Measurements from ENCODE around the gene TLL2. TPM values are rescaled to one million over a fixed set of nuclear protein-coding genes. Genes with fewer than 3 reads are reported as not detected.

The TLL2 gene
- total RNA-seq, 1 experiment from 2014 or later = not detected

DNA sequence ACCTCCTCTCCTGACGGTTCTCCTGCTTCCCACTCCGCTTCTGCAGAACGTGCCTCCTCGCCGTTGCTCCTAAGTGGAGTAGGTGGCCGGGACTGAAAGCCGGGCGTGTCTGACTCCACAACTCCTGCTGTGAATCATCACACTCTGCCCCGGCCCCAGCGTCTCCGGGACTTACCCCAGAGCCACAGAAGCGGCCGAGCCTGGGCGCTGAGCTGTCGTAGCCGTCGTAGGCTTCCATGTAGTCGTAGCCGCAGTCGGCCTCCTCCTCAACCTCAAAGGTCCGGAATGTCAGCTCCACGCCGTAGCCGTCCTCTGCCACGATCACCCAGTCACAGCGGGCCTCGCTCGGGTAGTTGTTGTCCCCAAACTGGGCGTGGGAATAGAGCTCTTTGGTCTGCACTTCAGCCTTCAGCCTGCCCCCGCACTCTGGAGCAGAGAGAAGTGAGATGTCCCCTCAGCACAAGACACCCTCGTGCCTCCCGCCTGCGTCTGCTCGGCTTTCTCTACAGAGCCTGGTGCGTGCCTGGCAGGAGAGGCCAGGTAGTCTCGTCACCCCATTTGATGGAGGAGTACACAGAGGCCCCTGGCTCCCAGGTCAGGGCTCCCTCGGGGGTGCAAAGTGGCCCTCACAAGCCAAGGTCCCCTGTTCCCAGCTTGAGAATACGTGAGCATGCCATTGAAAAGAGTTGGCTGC, 143.7 kb downstream of the TLL2 start:
- no peaks in the 10 kb centered on the region for H3K36me3 ChIP-seq
- no peaks in the 10 kb centered on the region for H3K27me3 ChIP-seq
- H3K4me3 ChIP-seq = no peak overlapping the region
- H3K9me3 ChIP-seq = no peaks in the 10 kb centered on the region
- peak; percentile 57 for DNase-seq

DNA sequence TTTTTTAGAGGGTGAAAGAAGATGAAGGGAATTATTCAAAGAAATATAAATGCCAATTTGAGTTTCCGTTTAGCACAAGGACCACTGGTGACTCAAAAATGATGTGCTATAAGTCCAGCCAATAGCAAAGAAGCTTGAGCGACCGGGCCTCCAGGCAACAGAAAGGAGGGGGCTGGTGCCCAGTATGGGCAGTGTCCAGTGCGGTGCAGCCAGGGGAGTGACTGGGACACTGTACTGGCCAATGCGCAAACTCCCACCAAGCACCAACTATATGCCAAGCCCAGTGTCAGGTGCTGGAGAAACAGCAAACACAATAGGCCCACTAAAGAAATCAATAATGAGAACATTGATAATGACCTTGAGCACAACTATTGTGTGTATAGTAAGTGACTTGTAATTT, 144.8 kb downstream of the TLL2 start:
- Histone ChIP-seq H3K27me3 (no peaks in the 10 kb centered on the region), H3K36me3 (no peaks in the 10 kb centered on the region), H3K4me3 (no peak overlapping the region), H3K9me3 (no peaks in the 10 kb centered on the region)
- DNase-seq = no peak

DNA sequence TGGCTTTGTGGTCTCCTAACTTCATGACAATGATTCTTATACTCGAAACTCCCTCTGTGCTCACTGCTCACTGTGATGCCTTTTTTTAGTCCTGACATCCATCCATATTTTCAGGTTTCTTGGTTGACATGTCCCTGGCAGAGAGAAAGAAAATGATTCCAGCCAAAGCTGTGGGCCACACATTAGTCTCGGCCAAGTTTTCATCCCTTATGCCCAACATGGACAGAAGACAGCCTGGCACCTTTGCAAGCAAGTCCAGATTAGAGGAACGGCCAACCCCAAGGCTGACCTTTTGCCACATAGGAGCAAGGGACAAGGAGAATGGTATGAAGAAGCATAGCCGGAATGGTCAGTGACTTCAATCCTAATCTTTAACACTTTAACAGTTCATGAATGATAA, 146.3 kb downstream of the TLL2 start:
- no peak for DNase-seq
- H3K4me3 ChIP-seq = no peak overlapping the region
- H3K36me3 ChIP-seq = no peaks in the 10 kb centered on the region
- H3K27me3 ChIP-seq = no peaks in the 10 kb centered on the region
- H3K9me3 ChIP-seq = 0 out of 2 replicates have a peak, but pooled peaks cover 1% of the 10 kb centered on the region

DNA sequence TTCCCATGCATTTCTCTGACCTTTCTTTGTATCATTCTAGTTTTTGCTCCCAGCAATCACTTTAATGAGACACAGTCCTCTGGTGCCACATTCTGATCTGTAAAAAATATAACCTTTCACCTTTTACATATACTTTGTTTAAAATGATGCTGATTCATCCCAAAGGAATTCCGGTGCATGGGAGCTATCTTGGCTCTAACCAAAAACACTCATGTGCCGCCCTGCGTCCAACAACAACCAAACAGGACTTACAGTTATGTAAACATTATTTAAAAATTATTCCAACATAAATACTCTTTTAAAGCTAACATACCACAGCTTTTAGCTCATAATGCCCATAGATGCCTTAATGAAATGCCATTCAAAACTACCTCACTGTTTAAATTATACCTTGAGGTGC, 147.2 kb downstream of the TLL2 start:
- no peaks in the 10 kb centered on the region for H3K27me3 ChIP-seq
- DNase-seq = peak; percentile 87
- no peak overlapping the region for H3K4me3 ChIP-seq
- H3K36me3 ChIP-seq = no peaks in the 10 kb centered on the region
- H3K9me3 ChIP-seq = 0 out of 2 replicates have a peak, but pooled peaks cover 2% of the 10 kb centered on the region

DNA sequence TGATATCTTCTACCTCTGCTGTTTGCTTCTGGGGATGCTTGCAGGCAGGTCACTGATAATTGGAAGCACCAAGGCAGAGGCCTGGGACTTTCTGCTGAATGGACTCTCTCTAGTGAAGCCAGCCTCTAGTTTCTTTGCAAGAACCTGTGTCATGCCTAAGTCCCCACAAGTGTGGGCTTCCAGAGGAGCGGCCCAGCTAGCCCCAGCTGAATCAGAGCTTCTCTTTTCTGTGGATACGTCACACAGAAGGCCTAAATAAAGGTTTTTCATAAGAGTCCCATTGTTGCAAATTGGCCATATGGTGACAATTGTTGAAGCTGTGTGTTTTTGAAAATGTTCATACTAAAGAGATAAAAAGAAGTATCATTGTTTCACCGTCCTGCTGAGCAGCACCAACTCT, 148.2 kb downstream of the TLL2 start:
- Histone ChIP-seq H3K36me3 (no peaks in the 10 kb centered on the region), H3K9me3 (0 out of 2 replicates have a peak, but pooled peaks cover 2% of the 10 kb centered on the region), H3K4me3 (no peak overlapping the region), H3K27me3 (no peaks in the 10 kb centered on the region)
- DNase-seq = no peak

DNA sequence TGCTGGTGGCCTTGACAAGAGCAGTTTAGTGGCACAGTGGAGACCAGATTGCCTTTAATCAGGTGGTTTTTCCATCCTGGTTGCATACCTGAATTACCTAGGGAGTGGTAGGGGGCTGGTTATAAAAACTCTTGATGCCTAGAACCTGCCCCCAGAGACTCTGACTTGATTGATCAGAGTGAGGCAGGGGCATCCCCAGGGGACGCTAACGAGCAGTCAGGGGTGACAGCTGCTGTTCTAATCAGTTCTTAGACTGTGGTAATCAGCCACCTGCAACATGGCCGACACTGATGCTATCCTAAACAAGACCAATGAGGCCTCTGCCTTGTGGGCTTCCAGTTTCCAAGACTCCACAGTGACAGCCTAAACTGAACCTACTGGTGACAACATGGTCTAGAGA, 153.0 kb downstream of the TLL2 start:
- Histone ChIP-seq H3K9me3 (0 out of 2 replicates have a peak, but pooled peaks cover 2% of the 10 kb centered on the region), H3K4me3 (no peak overlapping the region), H3K36me3 (no peaks in the 10 kb centered on the region), H3K27me3 (peaks cover 18% of the 10 kb centered on the region)
- no peak for DNase-seq

- no peak overlapping the region for H3K4me3 ChIP-seq
- H3K9me3 ChIP-seq = 0 out of 2 replicates have a peak, but pooled peaks cover 2% of the 10 kb centered on the region
- no peak for DNase-seq
Observed at GRCh38 chr10:96360331-96360730, 153.4 kb downstream of the TLL2 start.

DNA sequence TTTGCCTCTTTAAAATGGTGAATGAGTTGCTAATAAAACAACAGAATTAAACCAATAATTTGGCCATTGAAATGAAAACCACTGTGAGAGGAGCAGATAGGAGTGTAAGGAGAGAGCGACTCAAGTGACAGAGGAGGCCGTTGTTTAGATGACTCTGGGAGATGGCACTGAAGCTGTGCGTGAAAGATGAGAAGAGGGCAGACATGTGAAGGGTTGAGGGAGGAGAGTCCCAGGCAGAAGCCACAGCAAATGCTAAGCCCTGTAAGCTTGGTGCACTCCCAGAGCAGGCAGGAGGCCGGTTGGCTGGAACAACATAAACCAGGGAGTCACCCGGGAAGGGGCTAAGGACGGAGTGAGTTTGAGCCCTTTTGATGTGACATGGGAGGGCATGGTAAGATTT, 154.1 kb downstream of the TLL2 start:
- H3K27me3 ChIP-seq = peaks cover 19% of the 10 kb centered on the region
- no peak overlapping the region for H3K4me3 ChIP-seq
- H3K36me3 ChIP-seq = no peaks in the 10 kb centered on the region
- no peak for DNase-seq
- 0 out of 2 replicates have a peak, but pooled peaks cover 2% of the 10 kb centered on the region for H3K9me3 ChIP-seq

More at GRCh38 chr10:96360331-96360730, 153.4 kb downstream of the TLL2 start:
- no peaks in the 10 kb centered on the region for H3K36me3 ChIP-seq
- H3K27me3 ChIP-seq = peaks cover 18% of the 10 kb centered on the region

GRCh38 chr10:96358851-96359540, 154.7 kb downstream of the TLL2 start, which contains the start of gene OPALIN:
OPALIN (minus strand) TSS chr10:96359002; CDS start chr10:96358896, 106 bp downstream.
- DNase-seq = no peak
- no peak within 1 kb of the TSS for H3K4me3 ChIP-seq
- no peaks in the 10 kb centered on the region for H3K36me3 ChIP-seq
- peaks cover 23% of the 10 kb centered on the region for H3K27me3 ChIP-seq
- H3K9me3 ChIP-seq = 0 out of 2 replicates have a peak, but pooled peaks cover 2% of the 10 kb centered on the region

DNA sequence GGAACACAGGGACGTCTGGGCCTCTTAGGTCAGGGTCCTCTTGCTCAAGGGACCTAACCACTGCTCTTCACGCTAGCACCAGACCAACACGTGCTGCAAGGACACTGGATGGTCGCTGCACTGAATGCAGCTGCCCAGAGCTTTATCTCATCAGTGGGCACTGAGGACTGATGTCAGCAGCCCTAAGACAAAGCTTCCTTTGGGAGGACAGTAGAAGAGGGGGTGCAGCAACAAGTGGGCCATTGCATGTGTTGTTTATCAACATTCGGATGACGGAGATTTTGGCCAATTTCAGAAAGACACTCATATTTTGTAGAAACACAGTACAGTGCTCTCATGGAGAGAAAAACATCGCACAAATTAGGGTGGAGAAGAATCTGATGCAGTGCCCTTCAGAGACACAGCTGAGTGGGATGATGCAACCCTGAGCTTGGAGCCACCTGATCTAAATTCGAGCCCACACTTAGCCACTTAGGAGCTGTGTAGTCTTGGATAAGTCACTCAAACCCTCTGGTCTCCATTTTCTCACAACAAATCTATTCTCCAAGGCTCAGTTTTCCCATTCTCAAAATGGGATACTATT, 156.6 kb downstream of the TLL2 start:
- Histone ChIP-seq H3K9me3 (no peaks in the 10 kb centered on the region), H3K27me3 (peaks cover 25% of the 10 kb centered on the region), H3K4me3 (no peak overlapping the region)

DNA sequence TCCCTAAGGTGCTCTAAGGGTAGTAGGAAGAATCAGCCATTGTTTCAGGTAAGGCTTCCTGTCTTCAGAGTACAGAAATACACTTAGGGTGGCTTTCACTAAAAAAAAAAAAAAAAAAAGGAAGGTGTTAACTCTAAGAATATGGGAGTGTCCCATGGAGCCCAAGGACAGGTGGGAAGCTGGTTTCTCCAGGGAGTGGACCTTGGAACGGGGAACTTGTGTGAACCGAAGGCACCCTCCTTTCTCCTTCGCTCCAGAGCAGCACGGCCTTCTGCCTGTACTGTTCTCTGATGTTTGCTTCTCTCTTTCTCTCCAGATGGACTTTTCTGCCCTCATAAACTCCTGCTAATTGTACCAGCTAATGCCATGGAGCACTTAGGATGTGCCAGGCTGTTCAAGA, 161.1 kb downstream of the TLL2 start:
- no peak overlapping the region for H3K4me3 ChIP-seq
- H3K9me3 ChIP-seq = no peaks in the 10 kb centered on the region
- DNase-seq = no peak
- H3K27me3 ChIP-seq = peaks cover 23% of the 10 kb centered on the region
- no peaks in the 10 kb centered on the region for H3K36me3 ChIP-seq

More for the DNA sequence above, 156.6 kb downstream of the TLL2 start:
- H3K36me3 ChIP-seq = no peaks in the 10 kb centered on the region
- no peak for DNase-seq

DNA sequence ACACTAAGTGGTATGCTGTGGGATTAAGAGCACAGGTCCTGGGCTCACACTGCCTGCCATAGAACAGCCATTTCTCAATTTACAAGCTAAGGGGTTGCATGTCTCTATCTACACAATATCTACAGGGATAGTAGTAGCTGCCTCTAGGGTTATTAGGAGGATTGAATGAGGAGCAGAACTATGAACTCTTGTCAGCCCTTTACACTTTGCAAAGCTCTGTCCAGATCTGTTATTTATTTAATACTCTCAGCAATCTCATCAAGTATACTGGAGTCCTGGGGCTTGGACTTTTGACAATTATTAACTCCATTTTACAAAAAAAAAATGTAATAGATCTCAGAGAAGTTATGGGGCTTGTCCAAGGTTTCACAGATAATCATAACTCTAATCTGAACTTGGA, 161.7 kb downstream of the TLL2 start:
- H3K9me3 ChIP-seq = 0 out of 2 replicates have a peak, but pooled peaks cover 1% of the 10 kb centered on the region
- peaks cover 18% of the 10 kb centered on the region for H3K27me3 ChIP-seq
- no peaks in the 10 kb centered on the region for H3K36me3 ChIP-seq
- H3K4me3 ChIP-seq = no peak overlapping the region
- no peak for DNase-seq

DNA sequence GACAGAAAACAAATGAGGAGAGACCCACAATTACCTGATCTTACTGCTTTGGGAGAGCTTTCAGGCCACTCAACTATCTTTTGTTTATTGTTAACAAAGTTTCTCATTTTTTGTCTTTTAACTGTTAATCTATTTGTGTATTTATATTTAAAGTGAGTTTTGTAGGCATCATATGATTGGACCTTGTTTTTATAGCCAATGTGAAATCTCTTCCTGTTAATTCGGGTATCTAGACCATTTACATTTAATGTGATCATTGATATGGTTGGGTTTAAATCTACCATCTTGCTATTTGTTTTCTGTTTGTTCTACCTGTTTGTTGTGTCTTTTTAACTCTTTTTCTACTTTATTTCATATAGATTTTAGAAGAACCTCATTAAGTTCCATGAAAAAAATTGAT, 167.4 kb downstream of the TLL2 start:
- H3K27me3 ChIP-seq = peaks cover 2% of the 10 kb centered on the region; the same call in 1 of the 2 replicates
- no peak for DNase-seq
- no peaks in the 10 kb centered on the region for H3K36me3 ChIP-seq
- peaks cover 10% of the 10 kb centered on the region for H3K9me3 ChIP-seq
- H3K4me3 ChIP-seq = no peak overlapping the region

GRCh38 chr10:96345222-96345621, 168.5 kb downstream of the TLL2 start:
- H3K4me3 ChIP-seq = no peak overlapping the region
- H3K9me3 ChIP-seq = peaks cover 10% of the 10 kb centered on the region
- peaks cover 3% of the 10 kb centered on the region; the same call in 1 of the 2 replicates for H3K27me3 ChIP-seq
- no peak for DNase-seq
- H3K36me3 ChIP-seq = no peaks in the 10 kb centered on the region

DNA sequence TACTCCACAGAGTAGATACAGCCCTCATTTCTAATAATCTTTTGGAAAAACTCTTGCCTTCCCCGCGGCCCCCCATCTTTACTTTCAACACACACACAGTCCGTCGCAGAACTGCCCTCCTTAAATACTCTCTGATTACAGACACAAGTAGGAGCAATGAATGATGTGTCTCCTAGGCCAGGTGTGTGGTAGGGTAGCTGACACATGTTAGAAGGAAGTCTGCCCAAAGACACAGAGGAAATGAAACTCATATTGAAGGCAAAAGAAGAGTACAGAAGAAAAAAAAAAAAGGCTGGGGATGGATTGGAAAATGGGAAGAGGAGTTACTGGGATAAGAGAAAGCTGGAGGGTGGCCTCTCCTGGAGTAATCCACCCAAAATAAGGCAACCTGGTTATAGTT, 169.5 kb downstream of the TLL2 start:
- Histone ChIP-seq H3K27me3 (peaks cover 3% of the 10 kb centered on the region; the same call in 1 of the 2 replicates), H3K4me3 (no peak overlapping the region), H3K36me3 (no peaks in the 10 kb centered on the region), H3K9me3 (peaks cover 10% of the 10 kb centered on the region)
- no peak for DNase-seq

DNA sequence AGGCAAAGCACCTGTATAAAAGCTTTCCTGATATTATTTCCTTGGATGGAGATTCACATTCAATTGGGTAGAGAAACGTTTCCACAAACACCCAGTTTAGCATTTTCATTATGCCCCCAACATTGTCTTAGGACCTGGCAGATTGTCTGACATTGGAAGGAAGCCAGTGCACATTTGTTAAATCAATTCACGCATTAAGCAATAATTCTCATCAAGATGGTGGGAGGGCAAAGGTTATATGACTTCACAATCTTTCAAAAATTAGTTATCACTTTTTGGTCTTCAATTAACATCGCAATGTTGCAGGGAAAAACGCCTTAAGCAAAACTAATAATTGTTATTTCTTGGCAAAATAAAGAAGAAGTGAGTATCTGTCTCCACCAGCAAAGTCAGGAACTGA, 171.3 kb downstream of the TLL2 start:
- peaks cover 3% of the 10 kb centered on the region; the same call in 1 of the 2 replicates for H3K27me3 ChIP-seq

More for the DNA sequence above, 171.3 kb downstream of the TLL2 start:
- DNase-seq = no peak
- Histone ChIP-seq H3K4me3 (no peak overlapping the region), H3K9me3 (peaks cover 10% of the 10 kb centered on the region), H3K36me3 (no peaks in the 10 kb centered on the region)
